ENCODE measurements around the gene RASGRP1. TPM values are rescaled to one million over a fixed set of nuclear protein-coding genes. Genes with fewer than 3 reads are reported as not detected.

RASGRP1 gene
- total and polyA plus RNA-seq, 8 donors, result 0.60 to 4.7 (median 1.5) TPM

- ATAC-seq (no peak), FAIRE-seq (no peak), DNase-seq (no peak)
- no peaks in the 10 kb centered on the region for H3K27me3 ChIP-seq
- H3K4me1 ChIP-seq, result no peaks in the 10 kb centered on the region
- intact Hi-C loops (cut with DNase I), result no loop called here
- H3K9me3 ChIP-seq, result no peaks in the 10 kb centered on the region
- TF ChIP-seq CTCF (IDR thresholded peaks at IDR 0.05), result no peak
- no peak overlapping the region for H3K27ac ChIP-seq
- WGBS, 2 donors, result 83 to 92% methylated on average over 3 of the region's 3 CpGs
- H3K4me3 ChIP-seq, result no peak overlapping the region
- H3K36me3 ChIP-seq, result no peaks in the 10 kb centered on the region
Observed at GRCh38 chr15:38520035-38520434, 44.6 kb downstream of the RASGRP1 start.

GRCh38 chr15:38518084-38518483, 46.5 kb downstream of the RASGRP1 start:
- H3K4me1 ChIP-seq, result no peaks in the 10 kb centered on the region
- no peak for FAIRE-seq
- H3K36me3 ChIP-seq, result no peaks in the 10 kb centered on the region
- H3K27me3 ChIP-seq, result no peaks in the 10 kb centered on the region
- ATAC-seq, result no peak
- intact Hi-C loops (cut with DNase I), result no loop called here
- no peak overlapping the region for H3K4me3 ChIP-seq
- no peaks in the 10 kb centered on the region for H3K9me3 ChIP-seq
- TF ChIP-seq CTCF (IDR thresholded peaks at IDR 0.05), result no peak
- WGBS, 2 donors, result 84 to 92% methylated on average over 4 of the region's 4 CpGs
- H3K27ac ChIP-seq, result no peak overlapping the region
- DNase-seq, result no peak

DNA sequence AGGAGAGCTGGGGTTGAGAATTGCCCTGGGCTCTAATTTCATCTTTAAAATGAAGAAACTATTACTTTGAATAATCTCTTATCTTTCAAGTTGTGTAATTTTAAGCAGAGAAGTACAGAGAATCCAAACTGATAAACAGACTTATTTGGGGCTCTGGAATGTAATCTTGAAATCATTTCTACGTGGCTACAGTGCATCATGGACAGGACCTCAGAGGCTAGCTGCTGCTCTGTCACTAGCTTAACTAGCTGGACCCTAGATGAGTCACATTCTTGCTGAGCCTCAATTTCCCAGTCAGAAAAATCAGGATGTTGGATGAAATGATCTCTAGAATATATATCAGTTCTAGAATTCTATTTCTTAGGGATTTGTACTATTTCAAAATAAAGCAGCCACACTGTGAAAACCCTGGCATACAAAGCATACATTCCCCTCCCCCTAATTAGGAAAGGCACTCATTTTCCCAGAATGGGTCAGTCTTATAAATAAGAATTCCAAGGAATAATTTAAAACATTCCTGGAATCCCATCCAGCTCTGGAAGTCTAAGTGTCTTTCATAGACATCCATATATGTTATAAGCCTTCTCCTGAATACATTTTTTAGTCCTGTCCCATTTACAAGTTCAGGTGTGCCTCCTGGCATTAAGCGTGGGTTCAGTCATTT, 47.2 kb downstream of the RASGRP1 start:
- H3K27me3 ChIP-seq, result no peaks in the 10 kb centered on the region
- DNase-seq (no peak), FAIRE-seq (no peak), ATAC-seq (no peak)
- H3K9me3 ChIP-seq, result no peaks in the 10 kb centered on the region
- intact Hi-C loops (cut with DNase I), result no loop called here
- H3K27ac ChIP-seq, result no peak overlapping the region
- no peak for TF ChIP-seq CTCF (IDR thresholded peaks at IDR 0.05)
- no peaks in the 10 kb centered on the region for H3K36me3 ChIP-seq
- 63 to 72% methylated on average over 2 of the region's 2 CpGs for WGBS, 2 donors
- H3K4me3 ChIP-seq, result no peak overlapping the region
- H3K4me1 ChIP-seq, result no peaks in the 10 kb centered on the region

DNA sequence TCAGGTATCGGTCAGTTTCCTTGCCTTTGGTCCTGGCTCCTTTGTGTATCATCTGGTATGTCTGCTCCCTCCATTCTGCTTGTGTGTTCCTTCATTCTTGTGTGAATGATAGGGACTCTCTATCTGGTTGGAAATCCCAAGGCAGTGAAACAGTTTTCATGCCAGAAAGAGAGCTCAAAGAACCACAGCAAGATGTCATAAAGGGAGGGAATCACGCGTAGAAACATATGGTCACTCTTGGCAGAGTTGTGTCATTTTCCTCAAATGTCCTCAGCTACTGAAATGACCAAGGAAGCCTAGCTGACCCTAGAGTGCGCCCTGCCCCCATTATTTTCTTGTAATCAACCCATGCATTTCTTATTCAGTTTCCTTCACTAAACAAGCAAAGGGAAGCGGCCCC, 48.0 kb downstream of the RASGRP1 start:
- DNase-seq, result no peak
- no peak overlapping the region for H3K4me3 ChIP-seq
- no peak for TF ChIP-seq CTCF (IDR thresholded peaks at IDR 0.05)
- no peaks in the 10 kb centered on the region for H3K9me3 ChIP-seq
- WGBS, 2 donors, result 84 to 89% methylated on average over 5 of the region's 5 CpGs
- ATAC-seq, result no peak
- H3K4me1 ChIP-seq, result no peaks in the 10 kb centered on the region
- H3K27me3 ChIP-seq, result no peaks in the 10 kb centered on the region
- H3K27ac ChIP-seq, result no peak overlapping the region
- no peak for FAIRE-seq
- H3K36me3 ChIP-seq, result no peaks in the 10 kb centered on the region
- intact Hi-C loops (cut with DNase I), result no loop called here

GRCh38 chr15:38514601-38515000, 50.0 kb downstream of the RASGRP1 start:
- TF ChIP-seq CTCF (IDR thresholded peaks at IDR 0.05), result no peak
- H3K36me3 ChIP-seq, result no peaks in the 10 kb centered on the region
- no peak for FAIRE-seq
- H3K27ac ChIP-seq, result no peak overlapping the region
- no peak for DNase-seq
- ATAC-seq, result no peak
- 63 to 80% methylated on average over 2 of the region's 2 CpGs for WGBS, 2 donors
- H3K4me1 ChIP-seq, result no peaks in the 10 kb centered on the region
- no peaks in the 10 kb centered on the region for H3K9me3 ChIP-seq
- no peaks in the 10 kb centered on the region for H3K27me3 ChIP-seq
- intact Hi-C loops (cut with DNase I), result no loop called here
- H3K4me3 ChIP-seq, result no peak overlapping the region
